HG03103 (cell line): ENCODE results near the gene RNF182.
"Not testable (repeated sequence)": the region's sequence is repeated elsewhere in the genome, so short reads cannot be mapped to it uniquely, and the experiment has no call there.

ENCODE experiments used
- ATAC-seq: cut with Tn5 transposase; IDR thresholded peaks from one replicate; pipeline ENCODE4 v1.9.1; 2021; ENCODE audit warnings: low read depth; ENCODE audit not compliant: unreplicated experiment

RNF182 gene

GRCh38 chr6:13916230-13916944 lies 8.4 kb upstream of the RNF182 start:
- ATAC-seq: no peak

DNA sequence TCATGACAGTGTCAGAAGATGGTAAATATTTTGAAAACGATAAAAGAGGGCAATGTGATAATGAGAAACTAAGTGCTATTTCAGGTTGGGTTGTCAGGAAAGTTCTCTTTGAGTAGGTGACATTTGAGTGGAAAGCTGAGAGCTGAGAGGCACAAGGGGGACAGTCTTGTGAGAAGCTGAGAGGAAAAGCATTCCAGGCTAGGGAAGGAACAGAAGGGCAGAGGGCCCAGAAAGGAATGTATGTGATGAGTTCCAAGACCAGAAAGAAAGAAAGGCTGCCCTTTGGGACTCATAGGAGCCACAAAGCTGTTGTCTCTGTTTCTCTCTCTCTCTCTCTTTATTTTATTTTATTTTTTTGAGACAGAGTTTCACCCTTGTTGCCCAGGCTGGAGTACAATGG lies 7.6 kb upstream of the RNF182 start:
- no peak for ATAC-seq

- ATAC-seq: no peak
These were observed 6.0 kb upstream of the RNF182 start for GRCh38 chr6:13918686-13919250.

GRCh38 chr6:13919861-13920260 lies 4.9 kb upstream of the RNF182 start:
- no peak for ATAC-seq

- ATAC-seq: no peak
These were observed 4.2 kb upstream of the RNF182 start for GRCh38 chr6:13920552-13920951.

DNA sequence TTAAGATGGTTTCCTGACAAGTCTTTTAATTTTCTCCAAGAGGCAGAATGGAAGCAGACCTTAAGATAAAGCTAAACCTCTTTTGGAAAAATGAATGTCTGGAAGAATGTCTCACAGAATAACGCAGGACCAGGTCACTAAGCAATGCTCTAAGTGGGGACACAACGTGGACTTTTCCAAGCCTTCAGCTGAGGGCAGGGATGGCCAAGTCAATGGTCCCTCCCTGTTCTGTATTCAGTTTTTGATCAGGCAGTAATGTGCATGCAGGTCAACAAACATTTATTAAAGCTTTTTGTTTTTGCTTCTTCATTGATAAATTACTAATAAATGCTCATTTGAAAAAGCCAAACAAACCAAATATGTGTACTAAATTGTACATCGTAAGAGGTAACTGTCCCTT lies 2.0 kb upstream of the RNF182 start:
- no peak for ATAC-seq

GRCh38 chr6:13923527-13924145 lies 1.1 kb upstream of the RNF182 start:
- ATAC-seq: no peak

DNA sequence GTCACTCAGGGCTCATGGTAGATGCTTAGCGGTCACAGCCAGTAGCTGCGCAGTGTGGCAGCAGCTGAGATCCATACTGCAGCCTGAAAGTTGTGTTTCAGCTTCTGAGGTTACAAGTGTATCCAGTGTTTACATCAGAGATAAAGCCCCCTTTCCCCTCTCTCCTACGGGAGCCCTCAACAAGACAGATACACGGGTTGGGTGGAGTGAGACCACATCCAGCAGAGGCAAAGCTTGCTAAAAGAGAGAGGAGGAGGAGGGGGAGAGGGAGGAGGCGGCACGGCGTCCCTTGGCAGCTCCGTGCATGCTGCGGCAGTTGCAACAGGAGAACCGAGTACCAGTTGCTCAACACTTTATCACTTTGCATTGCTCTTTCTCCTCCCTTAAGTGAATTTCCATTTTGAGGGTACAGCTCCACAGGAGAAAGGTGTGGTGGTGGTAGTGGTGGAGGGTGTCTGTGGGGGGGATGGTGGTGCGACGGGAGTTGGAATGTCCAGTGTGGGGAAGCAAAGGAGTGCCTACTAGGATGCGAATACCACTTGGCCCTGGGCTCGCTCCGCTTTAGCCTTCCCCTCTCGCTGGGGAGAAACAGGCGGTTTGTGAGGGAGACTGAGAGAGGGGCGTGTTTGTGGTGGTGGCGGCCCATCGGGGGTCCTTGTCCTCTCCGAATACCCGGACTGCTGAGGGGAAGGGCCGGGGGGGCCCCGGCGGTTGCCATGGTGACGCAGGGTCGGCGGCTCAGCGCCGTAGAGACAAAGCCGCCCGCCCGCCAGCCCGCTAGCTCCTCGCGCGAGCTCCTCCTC lies 405 bp upstream of the RNF182 start:
- ATAC-seq: no peak

- no peak for ATAC-seq
These were observed 1.6 kb downstream of the RNF182 start for GRCh38 chr6:13926378-13926777.

DNA sequence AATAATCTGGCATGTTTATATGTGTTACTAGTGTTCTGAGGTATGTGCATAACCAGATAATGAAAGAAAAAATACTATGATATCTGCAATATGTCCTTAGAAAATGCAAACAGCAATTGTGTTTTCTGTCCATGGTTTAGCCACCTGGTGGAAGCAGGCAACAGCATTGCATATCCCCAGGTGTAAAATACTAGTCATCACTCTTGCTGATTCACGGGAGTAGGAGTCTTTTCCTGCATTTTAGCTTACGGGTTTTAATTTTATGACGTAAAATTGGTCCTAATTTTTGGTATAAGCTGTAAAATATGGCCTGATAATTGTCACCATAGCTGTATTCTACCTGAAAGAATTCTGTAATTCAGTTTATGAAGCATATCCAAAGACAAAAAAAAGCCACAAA lies 2.5 kb downstream of the RNF182 start:
- ATAC-seq: no peak

DNA sequence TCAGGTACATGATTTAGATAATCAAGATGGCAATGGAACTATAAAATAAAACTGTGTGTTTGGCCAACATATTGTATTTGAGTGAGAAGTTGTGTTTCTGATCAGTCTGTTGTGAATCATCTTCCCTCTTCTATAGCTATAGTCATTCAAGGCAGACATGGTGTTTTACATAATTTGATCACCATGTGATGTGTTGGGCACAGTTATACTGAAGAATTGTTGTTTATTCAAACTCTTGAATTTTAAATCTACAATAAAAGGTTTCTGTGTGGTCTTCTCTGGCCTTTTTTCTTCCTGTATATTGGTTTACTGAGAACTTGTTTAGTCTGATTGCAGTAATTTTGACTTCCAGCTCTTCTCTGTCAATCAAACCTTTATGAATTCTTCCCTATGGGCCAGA lies 4.4 kb downstream of the RNF182 start:
- no peak for ATAC-seq

GRCh38 chr6:13931797-13932402 lies 7.1 kb downstream of the RNF182 start:
- no peak for ATAC-seq

DNA sequence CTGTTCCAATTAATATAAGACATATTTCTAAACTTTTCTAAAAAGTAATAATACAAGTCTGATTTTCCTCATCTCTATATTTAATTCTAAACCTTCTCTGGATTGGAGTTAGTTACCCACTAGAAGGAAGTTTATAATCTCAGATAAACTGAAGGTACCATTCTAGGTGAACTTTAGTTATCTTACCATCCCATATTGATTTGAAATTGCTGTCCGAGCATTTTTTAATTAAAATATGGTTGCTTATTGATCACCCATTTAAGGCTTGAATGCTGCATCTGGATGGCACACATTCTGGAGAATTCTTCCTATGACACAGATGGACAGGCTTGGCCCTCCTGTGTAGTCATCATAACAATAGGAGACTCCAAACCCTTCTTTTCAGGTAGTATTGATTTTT lies 8.0 kb downstream of the RNF182 start:
- no peak for ATAC-seq

DNA sequence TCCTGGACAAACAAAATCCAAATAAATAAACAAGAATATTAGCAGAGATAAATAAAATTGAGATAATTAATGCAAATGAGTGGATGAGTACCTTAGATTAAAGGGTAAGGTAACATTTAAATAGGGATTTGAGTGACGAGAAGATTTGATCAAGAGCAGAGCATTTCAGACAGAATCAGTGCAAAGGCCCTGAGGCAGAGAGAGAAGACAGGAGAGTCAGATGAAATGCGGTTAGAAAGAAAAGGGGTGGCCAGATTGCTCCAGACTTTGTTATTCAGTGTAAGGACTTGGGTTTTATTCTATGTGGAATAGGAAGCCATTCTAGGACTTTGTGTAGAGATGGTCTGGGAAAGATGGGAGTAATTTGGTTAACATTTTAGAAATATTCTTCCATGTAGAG lies 10.0 kb downstream of the RNF182 start:
- no peak for ATAC-seq

DNA sequence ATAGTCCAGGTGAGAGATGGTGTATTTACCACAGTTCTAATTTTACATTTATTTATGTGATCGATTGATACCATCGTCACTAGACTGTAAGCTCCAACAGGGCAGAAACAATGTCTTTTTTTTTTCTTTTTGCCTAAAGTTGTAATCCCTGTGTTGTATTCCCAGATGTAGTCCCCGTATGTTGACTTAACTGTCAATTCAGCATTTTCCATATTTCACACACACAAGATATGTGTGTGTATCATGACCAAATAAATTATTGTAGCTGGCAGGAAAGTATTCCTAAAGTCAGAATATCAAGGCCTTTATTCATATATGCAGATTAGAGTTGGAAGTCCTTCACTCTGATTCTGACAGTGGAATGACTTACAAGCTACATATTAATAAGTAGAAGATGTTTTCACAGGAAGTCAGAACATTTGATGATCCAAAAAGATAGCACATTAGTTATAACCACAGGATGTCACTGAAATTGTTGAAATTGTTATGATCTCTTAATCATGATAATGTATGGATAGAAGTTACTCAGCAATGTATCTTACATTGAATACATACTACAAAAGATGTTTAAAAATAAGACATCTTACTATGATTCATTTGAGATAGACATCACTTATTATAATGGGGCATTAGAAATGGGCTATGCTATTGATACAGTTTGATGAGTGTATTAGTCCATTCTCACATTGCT lies 10.6 kb downstream of the RNF182 start:
- ATAC-seq: no peak

DNA sequence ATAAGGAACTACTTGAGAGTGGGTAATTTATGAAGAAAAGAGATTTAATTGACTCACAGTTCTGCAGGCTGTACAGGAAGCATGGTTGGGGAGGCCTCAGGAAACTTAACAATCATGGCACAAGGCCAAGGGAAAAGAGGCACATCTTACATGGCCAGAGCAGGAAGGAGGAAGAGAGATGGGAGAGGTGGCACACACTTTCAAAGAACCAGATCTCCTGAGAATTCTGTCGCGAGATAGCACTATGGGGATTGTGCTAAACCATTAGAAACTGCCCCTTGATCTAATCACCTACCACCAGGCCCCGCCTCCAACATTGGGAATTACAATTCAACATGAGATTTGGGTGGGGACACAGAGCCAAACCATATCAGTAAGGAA lies 11.1 kb downstream of the RNF182 start:
- not testable (repeated sequence) for ATAC-seq

- ATAC-seq: no peak
These were observed 17.1 kb downstream of the RNF182 start for GRCh38 chr6:13941902-13942301.

- no peak for ATAC-seq
These were observed 19.2 kb downstream of the RNF182 start for GRCh38 chr6:13943943-13944342.

DNA sequence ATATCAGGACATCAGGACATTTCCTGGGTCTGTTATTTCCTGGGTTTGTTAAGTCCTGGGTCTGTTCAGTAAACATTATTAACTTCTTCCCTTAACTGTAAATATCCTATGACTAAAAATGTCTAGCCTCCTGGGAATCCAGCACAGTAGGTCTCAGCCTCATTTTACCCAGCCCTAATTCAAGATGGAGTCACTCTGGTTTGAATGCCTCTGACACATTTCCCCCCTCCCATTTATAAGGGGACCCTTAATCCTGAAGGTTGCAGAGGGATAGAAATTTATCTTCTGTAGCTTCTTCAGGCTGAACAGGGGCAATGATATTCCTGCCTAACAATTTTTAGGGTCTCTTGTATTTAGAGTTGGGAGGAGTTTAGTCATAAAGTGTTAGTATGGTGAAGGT lies 21.8 kb downstream of the RNF182 start:
- ATAC-seq: no peak

GRCh38 chr6:13947611-13948178 lies 22.9 kb downstream of the RNF182 start:
- ATAC-seq: no peak
